ENCODE results near the gene LTBP4. TPM values are rescaled to one million over a fixed set of nuclear protein-coding genes. Genes with fewer than 3 reads are reported as not detected.

The LTBP4 gene
- total and polyA plus RNA-seq, 2 of the 13 experiments (the other 11 are each of a cell fraction or from before 2014, with no cell fraction given), result 0.86 to 2.3 TPM

DNA sequence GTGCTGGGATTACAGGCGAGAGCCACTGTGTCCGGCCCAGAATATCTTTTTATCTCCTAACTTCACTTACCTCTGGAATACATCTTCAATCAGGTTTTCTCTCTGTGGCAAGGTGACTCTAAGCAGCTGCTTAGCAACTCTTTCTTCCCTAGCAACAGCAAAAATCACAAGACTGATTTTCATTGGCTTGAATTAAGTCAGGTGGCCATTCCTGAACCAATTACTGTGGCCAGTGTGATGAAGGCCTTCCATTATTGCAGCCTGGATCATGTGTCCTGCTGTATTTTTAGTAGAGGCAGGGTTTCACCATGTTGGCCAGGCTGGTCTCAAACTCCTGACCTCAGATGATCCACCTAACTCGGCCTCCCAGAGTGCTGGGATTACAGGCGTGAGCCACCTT lies 9.0 kb upstream of the LTBP4 start:
- Histone ChIP-seq H2AFZ (ENCODE audit: low read length) (no peak overlapping the region), H3K27me3 (ENCODE audit: control insufficient read depth in 1 of 2, insufficient read depth in 2 of 2, low read length in 2 of 2) (peaks cover 0 to 8% of the 10 kb centered on the region in 2 experiments; a peak in 3 of 5 replicates), H3K4me3 (replicated peaks in 1 of 3; ENCODE audit: insufficient read depth in 1 of 3, low read depth in 2 of 3, low read length in 3 of 3) (no peak overlapping the region), H3K79me2 (ENCODE audit: insufficient read depth, low read length) (no peaks in the 10 kb centered on the region), H3K36me3 (replicated peaks in 1 of 2; ENCODE audit: control insufficient read depth in 1 of 2, insufficient read depth in 2 of 2, low read length in 2 of 2) (no peaks in the 10 kb centered on the region), H3K27ac (ENCODE audit: extremely low read length, insufficient read depth, low read length) (no peak overlapping the region), H3K9ac (ENCODE audit: insufficient read depth, low read depth, low read length) (no peak overlapping the region), H3K4me1 (ENCODE audit: insufficient read depth, low read length) (peaks cover 1% of the 10 kb centered on the region; the same call in 1 of the 2 replicates), H4K20me1 (ENCODE audit: insufficient read depth, low read length) (no peaks in the 10 kb centered on the region), H3K9me3 (ENCODE audit: low read length) (no peaks in the 10 kb centered on the region), H3K4me2 (ENCODE audit: low read depth, low read length) (no peak overlapping the region)
- ATAC-seq, result no peak
- ChIA-PET CTCF (ENCODE audit: low intra/inter-chr PET ratio, low total read pairs) (no interaction called here), POLR2A (no interaction called here)
- FAIRE-seq, result no peak
- WGBS (ENCODE audit: low lambda C conversion rate), result 64% methylated on average over 4 of the region's 4 CpGs
- intact Hi-C loops (cut with micrococcal nuclease; ENCODE audit: unreplicated experiment) (no loop called here), in situ Hi-C loops (cut with HindIII; ENCODE audit: extremely low pct_ligation_motif_present, low pct_unique_long_range_greater_than_20kb) (no loop called here)
- peak; percentile 36 for DNase-seq (ENCODE audit: low spot score)
- BruUV-seq (replicated peaks), result no TSS peak
- TF ChIP-seq NR2F1 (CRISPR knock-in tag; IDR thresholded peaks at IDR 0.05) (no peak), SOX13 (IDR thresholded peaks at IDR 0.05) (no peak), SOX13 (CRISPR knock-in tag; conservative IDR thresholded peaks at IDR 0.05 in 1 of 2, IDR thresholded peaks at IDR 0.05 in 1 of 2) (no peak), NFYB (CRISPR knock-in tag; IDR thresholded peaks at IDR 0.05) (peak; percentile 60), PRDM15 (CRISPR knock-in tag; IDR thresholded peaks at IDR 0.05) (no peak), NFYC (CRISPR knock-in tag; IDR thresholded peaks at IDR 0.05) (peak; percentile 68), ATF2 (CRISPR knock-in tag; IDR thresholded peaks at IDR 0.05) (no peak), NFATC3 (CRISPR knock-in tag; IDR thresholded peaks at IDR 0.05) (no peak), ZNF607 (CRISPR knock-in tag; IDR thresholded peaks at IDR 0.05; ENCODE audit: borderline replicate concordance) (no peak), FOXP1 (IDR thresholded peaks at IDR 0.05) (no peak), FOXP1 (CRISPR knock-in tag; IDR thresholded peaks at IDR 0.05) (no peak), JUND (CRISPR knock-in tag; IDR thresholded peaks at IDR 0.05) (no peak), SNAPC2 (CRISPR knock-in tag; IDR thresholded peaks at IDR 0.05) (no peak), NPAS2 (CRISPR knock-in tag; IDR thresholded peaks at IDR 0.05; ENCODE audit: borderline replicate concordance) (no peak), NFKB2 (CRISPR knock-in tag; IDR thresholded peaks at IDR 0.05; ENCODE audit: borderline replicate concordance) (no peak), ZBTB20 (CRISPR knock-in tag; IDR thresholded peaks at IDR 0.05; ENCODE audit: borderline replicate concordance, low read depth) (no peak), GMEB2 (CRISPR knock-in tag; IDR thresholded peaks at IDR 0.05; ENCODE audit: low read depth) (no peak)
- TF ChIP-seq, protein P1, sequence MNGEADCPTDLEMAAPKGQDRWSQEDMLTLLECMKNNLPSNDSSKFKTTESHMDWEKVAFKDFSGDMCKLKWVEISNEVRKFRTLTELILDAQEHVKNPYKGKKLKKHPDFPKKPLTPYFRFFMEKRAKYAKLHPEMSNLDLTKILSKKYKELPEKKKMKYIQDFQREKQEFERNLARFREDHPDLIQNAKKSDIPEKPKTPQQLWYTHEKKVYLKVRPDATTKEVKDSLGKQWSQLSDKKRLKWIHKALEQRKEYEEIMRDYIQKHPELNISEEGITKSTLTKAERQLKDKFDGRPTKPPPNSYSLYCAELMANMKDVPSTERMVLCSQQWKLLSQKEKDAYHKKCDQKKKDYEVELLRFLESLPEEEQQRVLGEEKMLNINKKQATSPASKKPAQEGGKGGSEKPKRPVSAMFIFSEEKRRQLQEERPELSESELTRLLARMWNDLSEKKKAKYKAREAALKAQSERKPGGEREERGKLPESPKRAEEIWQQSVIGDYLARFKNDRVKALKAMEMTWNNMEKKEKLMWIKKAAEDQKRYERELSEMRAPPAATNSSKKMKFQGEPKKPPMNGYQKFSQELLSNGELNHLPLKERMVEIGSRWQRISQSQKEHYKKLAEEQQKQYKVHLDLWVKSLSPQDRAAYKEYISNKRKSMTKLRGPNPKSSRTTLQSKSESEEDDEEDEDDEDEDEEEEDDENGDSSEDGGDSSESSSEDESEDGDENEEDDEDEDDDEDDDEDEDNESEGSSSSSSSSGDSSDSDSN (CRISPR knock-in tag; IDR thresholded peaks at IDR 0.05), result no peak

Measured in HepG2 (cell line).